Measurements from ENCODE around the gene DPYSL4. TPM values are rescaled to one million over a fixed set of nuclear protein-coding genes. Genes with fewer than 3 reads are reported as not detected.

The DPYSL4 gene
- total and polyA plus RNA-seq, 2 of the 4 experiments (the other 2 are of a cell fraction), result 8.1 to 30.5 TPM

DNA sequence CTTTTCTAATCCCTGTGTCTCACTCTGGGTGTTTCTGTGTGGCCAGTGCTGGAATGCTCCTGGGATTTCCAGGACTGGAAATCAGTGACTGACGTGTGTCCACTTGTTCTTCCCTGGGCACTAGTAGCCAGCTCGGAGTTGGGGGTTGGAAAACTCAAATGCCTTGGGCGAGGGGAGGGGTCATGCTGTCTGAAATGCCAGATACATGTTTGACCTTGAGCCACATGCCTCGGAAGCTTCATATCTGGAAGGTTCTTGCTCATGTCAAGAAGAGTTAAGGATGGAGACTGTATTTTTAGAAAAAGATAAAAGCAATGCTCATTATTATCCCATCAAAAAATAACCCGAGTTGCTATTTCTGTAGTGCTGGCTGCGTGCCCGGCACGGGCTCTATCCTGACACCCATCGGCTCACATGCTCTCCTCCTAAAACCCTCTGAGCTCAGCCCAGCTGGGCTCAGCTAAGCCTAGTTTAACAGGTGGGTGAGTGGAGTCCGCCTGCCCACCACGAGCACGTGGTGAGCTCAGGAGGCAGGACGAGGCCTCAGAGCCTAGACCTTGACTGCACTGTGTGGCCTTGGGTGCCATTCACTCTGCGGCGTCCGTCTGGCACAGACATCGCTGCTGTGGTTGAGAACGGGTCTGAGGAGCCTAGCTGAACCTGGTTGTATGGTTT is 6.4 kb downstream of the DPYSL4 start:
- Histone ChIP-seq H3K9ac (ENCODE audit: low read depth, low read length) (no peak overlapping the region), H3K36me3 (ENCODE audit: control insufficient read depth, insufficient read depth, low read length) (peaks cover 34% of the 10 kb centered on the region), H3K27ac (ENCODE audit: insufficient read depth, low read length) (no peak overlapping the region), H3K79me1 (ENCODE audit: low read depth in 1 of 2, low read length in 2 of 2) (peaks cover 0 to 3% of the 10 kb centered on the region in 2 experiments; a peak in 1 of 4 replicates), H4K5ac (ENCODE audit: low read depth, low read length) (no peak overlapping the region), H2BK5ac (ENCODE audit: low read depth, low read length, poor library complexity, severe bottlenecking) (no peak overlapping the region), H2BK15ac (ENCODE audit: low read depth, low read length) (no peak overlapping the region), H4K8ac (ENCODE audit: low read depth in 2 of 2, low read length in 2 of 2) (no peak overlapping the region), H3K9me3 (ENCODE audit: control insufficient read depth, insufficient read depth, low read length) (no peaks in the 10 kb centered on the region), H3K9me1 (ENCODE audit: insufficient read depth, low read length) (no peaks in the 10 kb centered on the region; the same call in 1 of the 2 replicates), H3K56ac (ENCODE audit: extremely low read depth, insufficient read depth, low read length) (no peak overlapping the region), H3K4me3 (ENCODE audit: insufficient read depth, low read depth, low read length) (no peak overlapping the region), H2BK20ac (ENCODE audit: low read depth, low read length) (no peak overlapping the region), H2AK9ac (replicated peaks; ENCODE audit: low read depth, low read length, poor library complexity) (no peak overlapping the region), H2AK5ac (ENCODE audit: low read depth, low read length) (no peak overlapping the region), H2BK120ac (ENCODE audit: low read depth, low read length) (no peak overlapping the region), H3K4ac (ENCODE audit: low read depth, low read length) (no peak overlapping the region), H3K14ac (replicated peaks; ENCODE audit: low read depth, low read length) (no peak overlapping the region), H3K23ac (ENCODE audit: low read depth, low read length) (no peak overlapping the region), H4K91ac (ENCODE audit: insufficient read depth, low read depth, low read length) (no peak overlapping the region), H2AFZ (replicated peaks; ENCODE audit: low read length, poor library complexity) (no peak overlapping the region), H3K18ac (ENCODE audit: low read depth, low read length) (no peak overlapping the region), H3K27me3 (ENCODE audit: control insufficient read depth, insufficient read depth, low read length) (no peaks in the 10 kb centered on the region; the same call in 1 of the 2 replicates), H3K4me2 (ENCODE audit: low read depth, low read length) (no peak overlapping the region), H3K4me1 (ENCODE audit: control insufficient read depth, insufficient read depth, low read length) (peaks cover 2% of the 10 kb centered on the region; the same call in 1 of the 2 replicates), H4K20me1 (ENCODE audit: insufficient read depth, low read length) (peaks cover 26% of the 10 kb centered on the region)
- no CpG with 5 or more reads among the region's 18 CpGs for WGBS, 2 experiments (ENCODE audit: extremely low coverage in 2 of 2, insufficient read length in 1 of 2)
- POLR2A ChIA-PET (ENCODE audit: unreplicated experiment), result no interaction called here
- DNase-seq (no peak), ATAC-seq (ENCODE audit: low read depth) (no peak; the same call in 1 of the 2 replicates)
- BruUV-seq (replicated peaks), result no TSS peak
- intact Hi-C loops (cut with micrococcal nuclease) (no loop called here), dilution Hi-C loops (cut with HindIII; ENCODE audit: low sequenced_read_pairs, unreplicated experiment) (no loop called here), in situ Hi-C loops (cut with MboI; ENCODE audit: low sequenced_read_pairs) (no loop called here)
- TF ChIP-seq MAZ (IDR thresholded peaks at IDR 0.05; ENCODE audit: borderline replicate concordance, low read depth, low read length), result no peak
- no peak for TF ChIP-seq SMC3 (IDR thresholded peaks at IDR 0.05; ENCODE audit: low read depth, low read length)
- no peak for TF ChIP-seq CEBPB (IDR thresholded peaks at IDR 0.05; ENCODE audit: low read depth, low read length)
- TF ChIP-seq FOS (IDR thresholded peaks at IDR 0.05; ENCODE audit: low read depth, low read length), result no peak
- CTCF ChIA-PET, result no interaction called here

Data from IMR-90 (cell line).